Amygdala (tissue), 56 donors: ENCODE data around the gene PM20D1.
"Not testable (repeated sequence)": the region's sequence is repeated elsewhere in the genome, so short reads cannot be mapped to it uniquely, and the experiment has no call there.

Experiments used
- DNase-seq, 56 donors: peaks; one replicate each; lab custom pipeline; 2025; lab: John Stamatoyannopoulos, UW

PM20D1 gene

GRCh38 chr1:205849619-205850355 is at the start of gene PM20D1:
TSS of gene PM20D1 (minus strand) at chr1:205850132. CDS start at chr1:205850072, 60 bp downstream.
- DNase-seq, result peak in 40 of 56 donors; percentile 9 to 88 (median 32)

- no peak for DNase-seq
These were observed 46.4 kb upstream of the PM20D1 start for GRCh38 chr1:205896351-205896750.

- DNase-seq, result not testable (repeated sequence)
These were observed 44.2 kb upstream of the PM20D1 start for GRCh38 chr1:205894119-205894518.

- not testable (repeated sequence) for DNase-seq
These were observed 42.2 kb upstream of the PM20D1 start for GRCh38 chr1:205892175-205892574.

- DNase-seq, result not testable (repeated sequence)
These were observed 41.5 kb upstream of the PM20D1 start for GRCh38 chr1:205891481-205891880.

GRCh38 chr1:205890631-205891030 is 40.7 kb upstream of the PM20D1 start:
- DNase-seq, result not testable (repeated sequence)

GRCh38 chr1:205889706-205890105 is 39.8 kb upstream of the PM20D1 start:
- not testable (repeated sequence) for DNase-seq

- DNase-seq, result not testable (repeated sequence)
These were observed 39.1 kb upstream of the PM20D1 start for GRCh38 chr1:205889006-205889405.

- DNase-seq, result no peak
These were observed 33.9 kb upstream of the PM20D1 start for GRCh38 chr1:205883792-205884191.

GRCh38 chr1:205880923-205881322 is 31.0 kb upstream of the PM20D1 start:
- DNase-seq, result no peak

GRCh38 chr1:205879974-205880373 is 30.0 kb upstream of the PM20D1 start:
- no peak for DNase-seq

- no peak for DNase-seq
These were observed 28.1 kb upstream of the PM20D1 start for GRCh38 chr1:205878026-205878425.

- DNase-seq, result not testable (repeated sequence)
These were observed 23.2 kb upstream of the PM20D1 start for GRCh38 chr1:205873148-205873547.

GRCh38 chr1:205870236-205870635 is 20.3 kb upstream of the PM20D1 start:
- no peak for DNase-seq

GRCh38 chr1:205861540-205861939 is 11.6 kb upstream of the PM20D1 start:
- DNase-seq, result no peak

- DNase-seq, result no peak
These were observed 8.4 kb upstream of the PM20D1 start for GRCh38 chr1:205858141-205858961.

GRCh38 chr1:205857501-205857900 is 7.6 kb upstream of the PM20D1 start:
- DNase-seq, result not testable (repeated sequence)

GRCh38 chr1:205856433-205856832 is 6.5 kb upstream of the PM20D1 start:
- DNase-seq, result no peak

- DNase-seq, result no peak
These were observed 3.0 kb upstream of the PM20D1 start for GRCh38 chr1:205852969-205853368.

GRCh38 chr1:205851993-205852392 is 2.1 kb upstream of the PM20D1 start:
- DNase-seq, result no peak

GRCh38 chr1:205843036-205843859 is 6.7 kb downstream of the PM20D1 start:
- no peak for DNase-seq
